ENCODE data around the gene FBXO8.
"Not testable (repeated sequence)": the region's sequence is repeated elsewhere in the genome, so short reads cannot be mapped to it uniquely, and the experiment has no call there.

FBXO8 gene

DNA sequence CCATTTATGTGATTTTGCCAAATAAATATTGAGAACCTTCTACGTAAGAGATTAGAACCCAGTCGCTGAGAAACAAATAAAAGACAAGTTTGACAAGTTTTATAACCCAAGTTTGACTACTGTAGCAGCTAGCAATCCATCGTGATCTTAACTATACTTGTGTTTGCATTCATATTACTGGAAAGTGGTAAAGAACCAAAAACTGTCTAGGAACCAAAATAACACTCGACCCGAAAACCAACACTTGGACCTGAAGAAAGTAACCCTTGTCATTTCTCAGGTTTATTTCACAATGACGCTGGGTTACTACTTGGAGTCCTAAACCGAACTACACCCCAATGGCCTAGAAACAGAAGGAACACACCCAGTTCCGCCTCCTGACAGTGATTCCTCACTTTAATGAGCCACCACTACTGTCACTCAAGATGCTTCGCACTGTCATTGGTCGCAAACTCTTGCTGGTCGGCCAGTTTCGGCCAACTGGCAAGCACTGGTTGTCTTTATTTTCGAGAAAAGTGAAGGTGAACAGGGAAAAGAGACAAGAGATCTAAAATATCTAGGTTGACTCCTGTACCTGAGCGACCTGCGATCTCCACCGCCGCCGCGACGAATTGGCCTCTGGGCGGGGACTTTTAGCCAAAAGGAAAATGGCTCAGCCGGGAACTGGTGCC lies 496 bp downstream of the FBXO8 start:
- DNase-seq, result peak; percentile 89

DNA sequence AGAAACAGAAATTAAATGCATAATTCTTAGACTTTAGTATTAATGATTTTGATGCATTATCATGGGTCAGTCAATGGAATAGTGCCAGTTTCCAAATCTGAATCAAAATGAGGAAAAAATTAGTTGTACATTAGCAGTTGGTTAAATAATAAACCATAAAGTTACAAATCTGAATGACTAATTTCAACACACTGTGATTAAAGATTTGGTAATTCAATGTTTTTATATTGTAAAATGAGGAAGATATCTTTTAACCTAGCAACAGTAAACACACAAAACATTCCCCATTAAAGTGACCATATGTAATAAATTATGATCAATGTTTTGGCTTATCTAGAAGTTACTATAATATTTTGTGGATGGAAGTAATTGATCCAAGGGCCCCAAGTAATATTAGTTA lies 1.6 kb downstream of the FBXO8 start:
- DNase-seq, result no peak

GRCh38 chr4:174281182-174281737 lies 2.2 kb downstream of the FBXO8 start:
- no peak for DNase-seq

DNA sequence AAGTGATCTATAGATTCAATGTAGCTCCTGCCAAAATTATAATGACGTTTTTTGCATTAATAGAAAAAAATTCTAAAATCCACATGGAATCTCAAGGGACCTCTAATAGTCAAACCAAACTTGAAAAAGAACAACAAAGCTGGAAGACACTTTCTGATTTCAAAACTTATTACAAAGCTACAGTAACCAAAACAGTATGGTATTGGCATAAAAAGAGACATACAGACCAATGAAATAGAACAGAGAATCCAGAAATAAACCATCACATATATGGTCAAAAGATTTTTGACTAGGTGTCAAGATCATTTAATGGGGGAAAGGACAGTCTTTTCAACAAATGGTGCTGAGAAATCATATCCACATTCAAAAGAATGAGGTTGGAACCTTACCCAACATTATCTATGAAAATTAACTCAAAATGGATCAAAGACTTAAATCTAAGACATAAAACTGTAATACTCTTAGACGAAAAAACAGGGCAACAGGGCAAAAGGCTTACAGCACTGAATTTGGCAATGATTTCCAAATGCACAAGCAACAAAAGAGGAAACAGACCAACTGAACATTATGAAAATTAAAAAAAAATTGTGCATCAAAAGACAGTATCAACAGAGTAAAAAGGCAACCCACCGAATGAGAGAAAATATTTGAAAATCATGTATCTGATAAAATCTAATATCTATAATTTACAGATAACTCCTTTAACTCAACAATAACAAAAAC lies 3.9 kb downstream of the FBXO8 start:
- no peak for DNase-seq

DNA sequence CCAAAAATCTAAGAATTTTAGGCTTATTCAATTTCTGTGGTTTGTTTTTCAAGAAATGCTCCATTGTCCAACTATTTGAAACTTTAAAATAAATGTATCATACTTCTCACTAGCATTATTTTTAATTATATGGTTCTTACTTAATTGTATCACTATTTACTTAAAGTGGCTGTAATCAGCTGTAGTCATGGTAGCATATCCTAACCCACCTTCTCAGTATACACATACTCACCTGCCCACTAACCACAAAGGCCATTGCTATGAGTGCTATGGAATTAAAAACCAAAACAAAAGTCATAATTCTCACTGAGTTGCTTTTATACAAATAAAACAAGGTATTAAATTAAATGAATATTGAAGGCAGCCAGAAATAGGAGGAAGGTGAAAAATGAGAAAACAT lies 5.0 kb downstream of the FBXO8 start:
- DNase-seq, result no peak

DNA sequence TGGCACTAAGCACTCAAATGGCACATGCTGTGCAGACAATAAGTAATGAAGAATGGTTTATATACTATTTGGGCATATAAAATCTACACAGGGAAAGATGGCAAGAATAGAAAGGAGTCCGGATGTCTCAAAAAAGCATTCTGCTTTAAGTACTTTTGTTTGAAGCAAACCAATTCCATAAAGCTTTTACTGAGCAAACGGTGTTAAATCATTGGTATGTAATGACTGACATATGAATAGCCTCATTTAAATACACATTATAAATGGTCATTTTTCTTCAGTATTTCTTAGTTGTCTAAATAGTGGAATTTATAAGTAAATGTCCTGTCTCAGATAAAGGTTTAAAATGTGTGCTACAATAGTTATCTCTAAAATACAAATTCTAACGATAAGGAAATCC lies 6.0 kb downstream of the FBXO8 start:
- DNase-seq, result no peak

DNA sequence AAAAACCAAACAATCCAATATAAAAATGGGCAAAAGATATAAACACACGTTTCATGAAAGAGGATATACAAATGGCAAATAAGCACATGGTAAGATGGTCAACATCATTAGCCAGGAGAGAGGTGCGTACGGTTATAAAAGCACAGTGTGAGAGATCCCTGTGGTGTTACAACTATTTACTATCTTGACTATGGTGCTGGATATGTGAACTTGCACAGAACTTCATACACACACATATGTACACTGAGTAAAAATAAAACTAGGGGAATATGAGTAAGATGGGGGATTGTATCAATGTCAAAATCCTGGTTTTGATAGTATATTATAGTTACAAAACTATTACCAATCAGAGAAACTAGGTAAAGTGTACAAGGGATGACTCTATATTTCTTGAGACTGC lies 8.4 kb downstream of the FBXO8 start:
- DNase-seq, result no peak

DNA sequence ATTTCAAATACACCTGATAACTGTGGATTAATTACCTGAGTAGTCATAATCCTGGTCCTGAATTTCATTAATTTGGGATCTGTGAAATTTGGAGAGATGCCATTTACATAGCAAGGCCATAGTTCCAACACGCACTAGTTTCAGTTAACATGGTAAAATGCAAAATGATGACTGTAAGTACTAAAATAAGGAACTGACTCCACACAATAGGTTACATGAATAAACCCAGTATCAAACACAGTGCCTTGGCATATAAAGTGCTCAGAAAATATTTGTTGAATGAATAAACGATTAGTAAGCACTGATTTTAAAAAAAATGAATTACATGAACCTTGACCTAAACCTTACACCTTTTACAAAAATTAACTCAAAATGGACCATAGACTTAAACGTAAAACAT lies 9.0 kb downstream of the FBXO8 start:
- no peak for DNase-seq

- DNase-seq, result no peak
Observed at GRCh38 chr4:174273930-174274329, 9.5 kb downstream of the FBXO8 start.

GRCh38 chr4:174266416-174266815 lies 17.1 kb downstream of the FBXO8 start:
- no peak for DNase-seq

- no peak for DNase-seq
Observed at GRCh38 chr4:174265916-174266315, 17.6 kb downstream of the FBXO8 start.

- no peak for DNase-seq
Observed at GRCh38 chr4:174263445-174263736, 20.1 kb downstream of the FBXO8 start.

DNA sequence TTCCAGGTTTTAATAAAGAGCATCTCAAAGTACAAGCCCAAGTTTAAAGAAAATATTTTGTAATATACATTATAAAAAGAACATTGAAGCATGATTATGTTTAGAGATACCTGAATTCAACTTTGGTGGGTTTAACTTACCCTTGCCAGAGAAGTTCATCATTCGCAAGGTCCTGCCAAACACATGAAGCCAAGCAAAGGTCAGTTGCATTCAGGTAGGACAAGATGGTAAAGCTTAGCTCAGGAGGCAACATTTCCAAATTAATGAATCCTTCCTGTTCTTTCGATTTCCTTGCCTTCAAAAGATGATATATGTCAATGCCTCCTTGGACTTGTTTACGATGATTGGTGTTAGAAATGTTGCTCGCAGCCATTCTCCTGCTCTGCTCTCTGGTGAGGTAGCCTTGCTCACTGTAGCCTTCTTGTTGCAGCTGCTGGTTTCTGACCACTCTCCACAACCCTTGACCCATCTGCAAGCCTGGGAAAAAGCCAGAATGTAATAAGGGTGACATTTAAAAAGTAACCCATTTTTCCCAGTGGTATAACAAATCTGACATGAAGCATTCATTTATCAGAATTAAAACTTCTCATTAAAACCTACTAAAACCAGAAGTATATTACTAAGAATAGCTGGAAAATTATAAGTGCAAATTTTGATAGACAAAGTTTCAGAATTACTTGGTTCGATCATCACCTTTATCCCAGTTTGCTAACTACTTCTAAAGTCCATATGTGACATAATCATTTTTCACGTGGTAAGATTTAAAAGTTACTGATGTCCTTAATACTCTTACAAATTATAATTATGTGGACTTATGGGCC lies 20.6 kb downstream of the FBXO8 start:
- DNase-seq, result no peak

- DNase-seq, result not testable (repeated sequence)
Observed at GRCh38 chr4:174261432-174261831, 22.0 kb downstream of the FBXO8 start.

- DNase-seq, result no peak
Observed at GRCh38 chr4:174260099-174260498, 23.4 kb downstream of the FBXO8 start.

- DNase-seq, result no peak
Observed at GRCh38 chr4:174259580-174259979, 23.9 kb downstream of the FBXO8 start.

DNA sequence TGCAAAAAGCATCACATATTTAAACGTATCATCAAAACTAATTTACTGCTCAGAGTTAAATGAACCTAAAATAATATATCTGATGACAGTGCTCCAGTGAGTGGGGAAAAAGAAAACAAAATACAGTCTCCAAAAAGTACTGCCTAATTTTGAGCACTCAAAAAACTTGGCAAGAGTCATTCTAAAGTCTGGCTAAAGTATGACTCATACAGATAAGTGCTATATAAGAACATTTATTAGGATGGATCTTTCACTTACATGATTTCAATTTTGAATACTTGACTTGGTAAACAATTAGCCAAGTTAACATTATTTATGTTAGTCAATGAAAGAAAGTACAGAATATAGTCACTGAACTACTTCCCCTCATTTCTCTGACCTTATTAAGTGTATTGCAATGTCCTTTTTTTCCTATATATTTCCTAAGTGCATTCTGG lies 27.2 kb downstream of the FBXO8 start:
- no peak for DNase-seq

DNA sequence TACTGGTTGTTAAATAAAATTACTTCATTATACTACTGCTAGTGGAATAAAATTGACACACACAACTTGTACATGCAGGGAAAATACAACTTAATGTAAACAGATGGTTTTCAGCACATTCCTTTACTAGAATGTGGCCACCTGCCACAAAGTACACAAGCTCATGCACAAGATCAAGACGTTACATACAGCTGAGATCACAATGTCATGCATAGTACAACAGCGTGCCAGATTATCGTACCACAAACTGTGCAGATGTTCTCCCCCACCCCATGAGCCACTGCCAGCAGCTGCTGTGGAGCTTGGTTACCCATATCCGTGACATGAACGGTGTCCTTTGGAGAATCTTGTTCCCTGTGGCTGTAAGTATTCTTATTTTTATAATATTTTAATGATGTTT lies 27.7 kb downstream of the FBXO8 start:
- DNase-seq, result peak; percentile 78

- no peak for DNase-seq
Observed at GRCh38 chr4:174255374-174255773, 28.1 kb downstream of the FBXO8 start.

- no peak for DNase-seq
Observed at GRCh38 chr4:174254613-174255012, 28.9 kb downstream of the FBXO8 start.

- DNase-seq, result no peak
Observed at GRCh38 chr4:174252412-174252811, 31.1 kb downstream of the FBXO8 start.

DNA sequence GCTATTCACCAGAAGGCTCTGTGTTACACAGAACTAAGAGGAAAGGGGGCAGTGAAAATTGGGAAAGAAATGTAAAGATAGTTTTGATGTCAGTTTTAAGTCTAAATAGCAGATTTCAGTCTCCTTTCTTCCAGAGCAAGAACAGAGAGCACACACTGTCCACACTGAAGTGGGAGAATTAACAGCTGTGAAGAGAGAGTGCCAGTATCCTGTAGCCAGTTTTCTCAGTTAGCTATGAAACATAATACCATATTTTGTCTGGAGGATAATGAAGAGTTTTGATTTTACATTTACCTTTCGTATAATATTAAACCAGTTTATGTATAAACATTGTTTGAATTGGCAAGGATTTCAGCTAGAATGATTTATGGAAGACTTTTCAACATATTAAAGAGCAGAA lies 35.1 kb downstream of the FBXO8 start:
- DNase-seq, result no peak

DNA sequence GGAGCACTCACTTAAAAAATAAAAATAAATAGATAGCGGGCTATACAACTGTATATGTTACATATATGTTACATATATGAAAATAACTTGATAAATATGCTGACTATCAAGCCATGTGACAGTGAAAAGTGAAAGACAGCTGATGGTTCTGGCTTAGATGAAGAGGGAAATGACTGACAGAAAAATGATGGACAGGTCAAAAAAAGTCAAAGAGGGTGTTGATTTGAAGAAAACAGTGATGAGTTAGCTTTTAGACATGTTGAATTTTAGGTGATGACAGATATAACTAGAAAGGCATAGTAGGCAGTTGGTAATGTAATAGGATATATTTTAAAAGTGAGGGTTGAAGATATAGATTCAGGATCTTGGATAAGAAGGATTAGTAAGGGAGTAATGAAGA lies 37.8 kb downstream of the FBXO8 start:
- DNase-seq, result no peak

DNA sequence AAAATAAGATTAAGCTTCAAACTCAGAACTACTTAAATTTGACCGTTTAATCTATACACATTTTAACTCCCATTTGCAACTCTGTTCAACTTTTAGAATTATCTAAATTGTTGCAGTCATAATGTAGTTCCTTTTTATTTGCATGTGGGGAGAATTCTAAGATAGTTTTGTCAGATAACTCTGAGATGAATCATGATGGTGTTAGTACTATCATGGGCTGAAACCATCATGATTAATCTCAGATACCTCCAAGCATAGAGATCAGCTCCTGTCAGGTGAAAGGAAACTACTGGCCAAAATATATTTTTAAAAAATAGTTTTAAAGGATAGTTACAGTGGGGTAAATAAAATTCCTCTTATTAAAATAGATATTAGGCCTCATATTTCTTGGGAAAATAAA lies 39.0 kb downstream of the FBXO8 start:
- no peak for DNase-seq
